SK-N-SH (cell line): ENCODE results near the gene PCBP3. TPM values are rescaled to one million over a fixed set of nuclear protein-coding genes. Genes with fewer than 3 reads are reported as not detected.

Experiments
- CTCF ChIA-PET: fragments of 300-600, 350-600 bp; formaldehyde crosslinking; extraction: SDS; loops from one replicate; lab custom pipeline; 2021; lab: Yijun Ruan, JAX
- POLR2A ChIA-PET: fragments of 350-600 bp; sonication (Branson Sonifier 250); formaldehyde crosslinking; extraction: SDS; loops from one replicate; lab custom pipeline; 2020; ENCODE audit warnings: antibody characterized with exemption, inconsistent platforms; lab: Yijun Ruan, JAX
- DNase-seq: peaks from one replicate; pipeline ENCODE4 v3.0.0; 2012
- H2AFZ ChIP-seq: fragments of 200-600 bp; sonication (generic); 2 replicates; pipeline ENCODE4 v1.8.1; 2016; ENCODE audit warnings: antibody characterized with exemption, mild to moderate bottlenecking, low read depth
- H3F3A ChIP-seq: fragments of 200-600 bp; sonication (generic); replicated peaks from 2 replicates; pipeline ENCODE3; 2016; ENCODE audit warnings: antibody characterized with exemption, mild to moderate bottlenecking; ENCODE audit not compliant: insufficient read depth
- H3K27ac ChIP-seq, 2 experiments: fragments of 200-500 bp in 1 of 2; fragments of 200-600 bp in 1 of 2; sonication (Bioruptor generic) in 1 of 2; sonication (generic), shearing (Covaris generic) in 1 of 2; 2 replicates each; pipeline versions ENCODE4 v1.5.1 to v1.6.1; 2014 to 2016; ENCODE audit warnings: low read depth in 2 of 2, inconsistent platforms in 1 of 2, low read length in 1 of 2, mild to moderate bottlenecking in 1 of 2, mixed read lengths in 1 of 2
- H3K27me3 ChIP-seq: fragments of 200-600 bp; sonication (generic), shearing (Covaris generic); 2 replicates; pipeline ENCODE4 v1.6.1; 2016; ENCODE audit warnings: mixed run types; ENCODE audit not compliant: insufficient read depth
- H3K36me3 ChIP-seq, 2 experiments: fragments of 200-500 bp in 1 of 2; fragments of 200-600 bp in 1 of 2; sonication (Bioruptor generic) in 1 of 2; sonication (generic) in 1 of 2; replicated peaks in 1 of 2; 2 replicates each; pipeline versions ENCODE3 to v1.5.1; 2014 to 2016; ENCODE audit warnings: low read length in 1 of 2, mild to moderate bottlenecking in 1 of 2; ENCODE audit not compliant: insufficient read depth in 2 of 2, control insufficient read depth in 1 of 2
- H3K4me1 ChIP-seq, 2 experiments: fragments of 200-500 bp in 1 of 2; fragments of 200-600 bp in 1 of 2; sonication (Bioruptor generic) in 1 of 2; sonication (generic), shearing (Covaris generic) in 1 of 2; 2 replicates each; pipeline versions ENCODE4 v1.5.1 to v1.6.1; 2014 to 2016; ENCODE audit warnings: low read depth in 1 of 2, low read length in 1 of 2, mixed run types in 1 of 2; ENCODE audit not compliant: insufficient read depth in 2 of 2, control insufficient read depth in 1 of 2
- H3K4me2 ChIP-seq: fragments of 200-600 bp; sonication (generic), shearing (Covaris generic); 2 replicates; pipeline ENCODE4 v1.6.1; 2017; ENCODE audit warnings: mixed run types
- H3K4me3 ChIP-seq, 2 experiments: fragments of 200-500 bp in 1 of 2; fragments of 200-600 bp in 1 of 2; sonication (Bioruptor generic) in 1 of 2; sonication (generic), shearing (Covaris generic) in 1 of 2; 2 replicates each; pipeline versions ENCODE4 v1.5.1 to v1.8.1; 2014 to 2016; ENCODE audit warnings: low read depth in 2 of 2, inconsistent platforms in 1 of 2, low read length in 1 of 2, mild to moderate bottlenecking in 1 of 2, mixed read lengths in 1 of 2, moderate library complexity in 1 of 2
- H3K79me2 ChIP-seq: fragments of 200-600 bp; sonication (generic); 2 replicates; pipeline ENCODE4 v1.8.1; 2017; ENCODE audit warnings: mild to moderate bottlenecking; ENCODE audit not compliant: insufficient read depth
- H3K9ac ChIP-seq: fragments of 200-600 bp; sonication (generic); 2 replicates; pipeline ENCODE4 v1.6.1; 2017; ENCODE audit warnings: mixed run types
- H3K9me2 ChIP-seq: fragments of 200-600 bp; sonication (generic); 2 replicates; pipeline ENCODE4 v1.6.1; 2017; ENCODE audit warnings: mixed run types
- H3K9me3 ChIP-seq: fragments of 200-600 bp; sonication (generic); 2 replicates; pipeline ENCODE4 v1.6.1; 2017; ENCODE audit warnings: mixed run types, mild to moderate bottlenecking, moderate library complexity
- H4K20me1 ChIP-seq: fragments of 200-600 bp; sonication (generic); 2 replicates; pipeline ENCODE4 v1.6.1; 2017; ENCODE audit warnings: mild to moderate bottlenecking, mixed run types; ENCODE audit not compliant: insufficient read depth
- GABPA ChIP-seq: IDR thresholded peaks from 2 replicates; pipeline ENCODE4 v1.4.0; 2012; ENCODE audit warnings: low read depth, mild to moderate bottlenecking
- GATA2 ChIP-seq: sonication (generic); formaldehyde crosslinking; IDR thresholded peaks from 2 replicates; pipeline ENCODE4 v1.5.0; 2020; ENCODE audit warnings: mild to moderate bottlenecking, missing genetic modification reagents
- JUND ChIP-seq: IDR thresholded peaks from 2 replicates; pipeline ENCODE4 v1.4.0; 2012
- MAX ChIP-seq: IDR thresholded peaks from 2 replicates; pipeline ENCODE4 v1.4.0; 2012; ENCODE audit warnings: low read depth
- MEF2A ChIP-seq: IDR thresholded peaks from 2 replicates; pipeline ENCODE4 v1.4.0; 2012; ENCODE audit warnings: low read depth, borderline replicate concordance
- REST ChIP-seq: IDR thresholded peaks from 2 replicates; pipeline ENCODE4 v1.6.1; 2012; ENCODE audit warnings: mild to moderate bottlenecking, low read depth, low read length, moderate library complexity
- RFX5 ChIP-seq: IDR thresholded peaks from 2 replicates; pipeline ENCODE4 v1.6.1; 2012; ENCODE audit warnings: mild to moderate bottlenecking, improper control_type of control experiment, low read length
- SIN3A ChIP-seq: IDR thresholded peaks from 2 replicates; pipeline ENCODE4 v1.6.1; 2012; ENCODE audit warnings: low read depth, mild to moderate bottlenecking, low read length, moderate library complexity, borderline replicate concordance
- SMC3 ChIP-seq: IDR thresholded peaks from 2 replicates; pipeline ENCODE4 v1.6.1; 2012; ENCODE audit warnings: low read depth, low read length, improper control_type of control experiment
- TAF1 ChIP-seq: IDR thresholded peaks from 2 replicates; pipeline ENCODE4 v1.6.1; 2012; ENCODE audit warnings: low read depth, mild to moderate bottlenecking, low read length, moderate library complexity, borderline replicate concordance
- TEAD4 ChIP-seq: IDR thresholded peaks from 2 replicates; pipeline ENCODE4 v1.4.0; 2012; ENCODE audit warnings: mild to moderate bottlenecking, borderline replicate concordance; ENCODE audit not compliant: insufficient read depth
- USF1 ChIP-seq: IDR thresholded peaks from 2 replicates; pipeline ENCODE4 v1.4.0; 2012; ENCODE audit warnings: low read depth, borderline replicate concordance
- ZBTB33 ChIP-seq: IDR thresholded peaks from 2 replicates; pipeline ENCODE4 v1.4.0; 2012; ENCODE audit warnings: low read depth, borderline replicate concordance
- WGBS: methylation state at CpG from one replicate; pipeline ENCODE4 v1.1.6; 2017; ENCODE audit warnings: low lambda C conversion rate; 5-methylcytosine and 5-hydroxymethylcytosine counted together
- polyA plus RNA-seq, 3 experiments: library from polyadenylated mRNA; depleted of rRNA; stranded (reverse); fragments of >200 nt; gene quantifications; 2 replicates each; pipeline ENCODE4 v1.2.3, GENCODE V29; 2012

PCBP3 gene
- polyA plus RNA-seq, 1 of the 3 experiments (the other 2 are of a cell fraction): 9.5 TPM

GRCh38 chr21:45749974-45750373 is 106.4 kb downstream of the PCBP3 start (continued):
- TF ChIP-seq REST (no peak), GABPA (no peak), TEAD4 (no peak), ZBTB33 (no peak), GATA2 (CRISPR knock-in tag) (no peak), RFX5 (no peak), SIN3A (no peak), TAF1 (no peak)

- H3K4me2 ChIP-seq: no peak overlapping the region
- H3K4me3 ChIP-seq: no peak overlapping the region
- 53% methylated on average over 4 of the region's 5 CpGs for WGBS
- H3F3A ChIP-seq: no peaks in the 10 kb centered on the region
- ChIA-PET POLR2A (no interaction called here), CTCF (interaction anchor here (0.6 to 1.4 kb wide), 5 partner anchors 19 to 587 kb away, joined by 3 to 5 read pairs (median 3); no protein-coding TSS in a partner anchor)
- no peaks in the 10 kb centered on the region for H3K9me3 ChIP-seq
- no peak overlapping the region for H2AFZ ChIP-seq
- no peak for TF ChIP-seq SMC3
- no peak for TF ChIP-seq JUND
- TF ChIP-seq MAX: no peak
- TF ChIP-seq USF1: no peak
- no peak for TF ChIP-seq MEF2A
- DNase-seq: no peak
- peak overlapping the region in 1 of 2 experiments; percentile 51; a peak in 2 of 4 replicates for H3K27ac ChIP-seq
- no peak overlapping the region for H3K9ac ChIP-seq
- peaks cover 16 to 17% of the 10 kb centered on the region in 2 experiments for H3K36me3 ChIP-seq
- H3K4me1 ChIP-seq: peaks cover 13 to 43% of the 10 kb centered on the region in 2 experiments
- H3K27me3 ChIP-seq: no peaks in the 10 kb centered on the region
- no peaks in the 10 kb centered on the region; the same call in 1 of the 2 replicates for H3K79me2 ChIP-seq
- no peaks in the 10 kb centered on the region for H3K9me2 ChIP-seq
- no peaks in the 10 kb centered on the region; the same call in 1 of the 2 replicates for H4K20me1 ChIP-seq
These were observed 107.4 kb downstream of the PCBP3 start for GRCh38 chr21:45750936-45751335.
